Measurements from ENCODE around the gene RAD51B. TPM values are rescaled to one million over a fixed set of nuclear protein-coding genes. Genes with fewer than 3 reads are reported as not detected.

The RAD51B gene
- total and polyA plus RNA-seq, 2 of the 13 experiments (the other 11 are each of a cell fraction or from before 2014, with no cell fraction given), result 7.0 to 9.5 TPM

GRCh38 chr14:67819563-67820421 is at the start of gene RAD51B (continued):
- TF ChIP-seq MYPOP (CRISPR knock-in tag; IDR thresholded peaks at IDR 0.05) (no peak), ZNF503 (CRISPR knock-in tag; IDR thresholded peaks at IDR 0.05) (no peak), ZNF142 (CRISPR knock-in tag; IDR thresholded peaks at IDR 0.05) (no peak), ARID3A (IDR thresholded peaks at IDR 0.05; ENCODE audit: low read depth, low read length) (no peak), ZZZ3 (CRISPR knock-in tag; IDR thresholded peaks at IDR 0.05; ENCODE audit: borderline replicate concordance) (no peak), NR1H2 (CRISPR knock-in tag; IDR thresholded peaks at IDR 0.05; ENCODE audit: borderline replicate concordance, low read depth) (no peak), PBX2 (CRISPR knock-in tag; IDR thresholded peaks at IDR 0.05) (no peak), E2F5 (CRISPR knock-in tag; conservative IDR thresholded peaks at IDR 0.05) (peak; percentile 18; the same call in 1 of the 2 replicates), FUBP1 (CRISPR knock-in tag; IDR thresholded peaks at IDR 0.05; ENCODE audit: borderline replicate concordance) (no peak), ZFP62 (CRISPR knock-in tag; IDR thresholded peaks at IDR 0.05) (no peak), HCFC1 (IDR thresholded peaks at IDR 0.05; ENCODE audit: low read depth, low read length) (peak; percentile 95), MATR3 (CRISPR knock-in tag; IDR thresholded peaks at IDR 0.05) (no peak)

Data from HepG2 (cell line).